IMR-90 (cell line): ENCODE measurements around the gene PAK1IP1.

Experiments
- BHLHE40 ChIP-seq: fragments of 150-350 bp; IDR thresholded peaks from 2 replicates; pipeline ENCODE4 v1.6.1; 2016; ENCODE audit warnings: mild to moderate bottlenecking, low read depth, low read length
- MXI1 ChIP-seq: IDR thresholded peaks from 2 replicates; pipeline ENCODE4 v1.6.1; 2012; ENCODE audit warnings: low read depth, mild to moderate bottlenecking, low read length, moderate library complexity, borderline replicate concordance
- TF ChIP-seq, protein P1 (sequence below): conservative IDR thresholded peaks from 2 replicates; pipeline ENCODE4 v1.5.1; 2012; ENCODE audit warnings: mild to moderate bottlenecking, low read depth, low read length, improper control_type of control experiment
- TF ChIP-seq, protein P2 (sequence below): fragments of 150-350 bp; IDR thresholded peaks from 2 replicates; pipeline ENCODE4 v1.6.1; 2017; ENCODE audit warnings: mild to moderate bottlenecking, antibody characterized with exemption, low read length, low read depth

DNA sequence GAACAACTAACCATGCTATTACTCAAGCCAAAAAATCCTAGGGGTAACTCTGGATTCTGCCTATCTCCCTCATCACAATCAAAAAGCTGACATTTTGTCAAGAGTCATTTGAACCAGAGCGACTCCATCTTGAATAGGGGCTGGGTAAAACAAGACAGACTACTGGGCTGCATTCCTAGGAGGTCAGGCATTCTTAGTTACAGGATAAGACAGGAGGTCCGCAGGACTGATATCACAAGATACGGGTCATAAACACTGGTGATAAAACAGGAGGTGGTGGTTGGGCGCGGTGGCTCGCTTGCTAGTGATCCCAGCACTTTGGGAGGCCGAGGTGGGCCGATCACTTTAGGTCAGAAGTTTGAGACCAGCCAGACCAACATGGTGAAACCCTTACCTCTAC lies 32.6 kb upstream of the PAK1IP1 start:
- TF ChIP-seq, protein P1, sequence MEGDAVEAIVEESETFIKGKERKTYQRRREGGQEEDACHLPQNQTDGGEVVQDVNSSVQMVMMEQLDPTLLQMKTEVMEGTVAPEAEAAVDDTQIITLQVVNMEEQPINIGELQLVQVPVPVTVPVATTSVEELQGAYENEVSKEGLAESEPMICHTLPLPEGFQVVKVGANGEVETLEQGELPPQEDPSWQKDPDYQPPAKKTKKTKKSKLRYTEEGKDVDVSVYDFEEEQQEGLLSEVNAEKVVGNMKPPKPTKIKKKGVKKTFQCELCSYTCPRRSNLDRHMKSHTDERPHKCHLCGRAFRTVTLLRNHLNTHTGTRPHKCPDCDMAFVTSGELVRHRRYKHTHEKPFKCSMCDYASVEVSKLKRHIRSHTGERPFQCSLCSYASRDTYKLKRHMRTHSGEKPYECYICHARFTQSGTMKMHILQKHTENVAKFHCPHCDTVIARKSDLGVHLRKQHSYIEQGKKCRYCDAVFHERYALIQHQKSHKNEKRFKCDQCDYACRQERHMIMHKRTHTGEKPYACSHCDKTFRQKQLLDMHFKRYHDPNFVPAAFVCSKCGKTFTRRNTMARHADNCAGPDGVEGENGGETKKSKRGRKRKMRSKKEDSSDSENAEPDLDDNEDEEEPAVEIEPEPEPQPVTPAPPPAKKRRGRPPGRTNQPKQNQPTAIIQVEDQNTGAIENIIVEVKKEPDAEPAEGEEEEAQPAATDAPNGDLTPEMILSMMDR = no peak
- TF ChIP-seq MXI1 (no peak), BHLHE40 (no peak)
- TF ChIP-seq, protein P2, sequence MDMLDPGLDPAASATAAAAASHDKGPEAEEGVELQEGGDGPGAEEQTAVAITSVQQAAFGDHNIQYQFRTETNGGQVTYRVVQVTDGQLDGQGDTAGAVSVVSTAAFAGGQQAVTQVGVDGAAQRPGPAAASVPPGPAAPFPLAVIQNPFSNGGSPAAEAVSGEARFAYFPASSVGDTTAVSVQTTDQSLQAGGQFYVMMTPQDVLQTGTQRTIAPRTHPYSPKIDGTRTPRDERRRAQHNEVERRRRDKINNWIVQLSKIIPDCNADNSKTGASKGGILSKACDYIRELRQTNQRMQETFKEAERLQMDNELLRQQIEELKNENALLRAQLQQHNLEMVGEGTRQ = no peak
